ENCODE measurements around the gene BRK1.

DNA sequence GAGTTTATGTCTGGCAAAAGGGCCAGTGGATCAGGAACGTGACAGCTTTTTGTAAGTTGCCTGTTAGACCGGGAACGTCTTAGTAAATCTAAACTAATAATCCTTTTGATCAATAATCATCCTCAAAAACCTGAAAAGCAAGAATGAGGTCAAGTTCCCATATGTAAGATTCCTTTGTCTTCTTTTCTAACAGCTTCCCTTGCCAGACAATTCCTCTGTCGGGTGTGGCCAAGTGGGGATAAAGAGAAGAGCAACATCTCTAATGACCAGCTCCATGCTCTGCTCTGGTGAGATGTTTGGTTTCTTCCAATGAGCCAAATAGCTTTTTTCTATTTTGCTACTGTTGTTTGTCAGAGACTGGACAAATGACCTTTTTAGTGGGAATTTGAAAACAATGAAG, 27.2 kb upstream of the BRK1 start:
- TF ChIP-seq CTCF (IDR thresholded peaks at IDR 0.05) (no peak), EZH2 (IDR thresholded peaks at IDR 0.05; ENCODE audit: borderline replicate concordance, insufficient read depth, low read depth, low read length, poor library complexity, severe bottlenecking) (no peak)
